PC-3 (cell line): ENCODE data around the gene GPS2. TPM values are rescaled to one million over a fixed set of nuclear protein-coding genes. Genes with fewer than 3 reads are reported as not detected.

ENCODE experiments used
- ATAC-seq: fragments of 200-7000 bp; cut with Tn5 transposase; 2 replicates; pipeline ENCODE4 v1.9.1; 2020; ENCODE audit warnings: mild to moderate bottlenecking, moderate library complexity
- BruUV-seq: library from RNA; stranded (reverse); fragments of 400-500 nt; replicated peaks from 2 replicates; lab custom pipeline; 2021; lab: Mats Ljungman, UMichigan
- CTCF ChIA-PET: fragments of 300-600 bp; sonication (Branson Sonifier 250); formaldehyde crosslinking; loops from one replicate; lab custom pipeline; 2022; ENCODE audit warnings: antibody characterized with exemption; lab: Charles Lee
- POLR2A ChIA-PET: fragments of 300-600 bp; sonication (Branson Sonifier 250); formaldehyde crosslinking; loops from one replicate; lab custom pipeline; 2022; ENCODE audit warnings: antibody characterized with exemption; ENCODE audit not compliant: unreplicated experiment; lab: Charles Lee
- DNase-seq: peaks from one replicate; pipeline ENCODE4 v3.0.0-alpha.2; 2015
- H2AFZ ChIP-seq: fragments of 300-600 bp; sonication (generic); 2 replicates; pipeline ENCODE4 v1.6.0; 2016; ENCODE audit warnings: antibody characterized with exemption, low read length
- H3F3A ChIP-seq: fragments of 300-600 bp; sonication (generic); one replicate; pipeline ENCODE4 v1.6.0; 2017; ENCODE audit warnings: antibody characterized with exemption, low read length, control low read depth, mild to moderate bottlenecking; ENCODE audit not compliant: unreplicated experiment
- H3K27ac ChIP-seq: fragments of 300-600 bp; sonication (generic); 2 replicates; pipeline ENCODE4 v1.5.1; 2016; ENCODE audit warnings: mild to moderate bottlenecking, low read length
- H3K27me3 ChIP-seq: fragments of 300-600 bp; sonication (generic); 2 replicates; pipeline ENCODE4 v1.6.1; 2016; ENCODE audit warnings: low read length, mixed read lengths
- H3K36me3 ChIP-seq: fragments of 300-600 bp; sonication (generic); 2 replicates; pipeline ENCODE4 v1.6.1; 2016; ENCODE audit warnings: low read depth, mixed run types, low read length, mixed read lengths
- H3K4me1 ChIP-seq: fragments of 300-600 bp; sonication (generic); 2 replicates; pipeline ENCODE4 v1.5.1; 2016; ENCODE audit warnings: low read length; ENCODE audit not compliant: insufficient read depth
- H3K4me2 ChIP-seq: fragments of 300-600 bp; sonication (generic); 2 replicates; pipeline ENCODE4 v1.6.0; 2016; ENCODE audit warnings: low read length
- H3K4me3 ChIP-seq: fragments of 300-600 bp; sonication (generic); 2 replicates; pipeline ENCODE4 v1.5.1; 2016; ENCODE audit warnings: mild to moderate bottlenecking, low read length, mixed read lengths
- H3K79me2 ChIP-seq: fragments of 300-600 bp; sonication (generic); 2 replicates; pipeline ENCODE4 v1.6.1; 2017; ENCODE audit warnings: low read length, mixed read lengths
- H3K9ac ChIP-seq: fragments of 300-600 bp; sonication (generic); 2 replicates; pipeline ENCODE4 v1.6.0; 2016; ENCODE audit warnings: mild to moderate bottlenecking, low read length
- H3K9me2 ChIP-seq: fragments of 300-600 bp; sonication (generic); replicated peaks from 2 replicates; pipeline ENCODE4 v1.6.1; 2016; ENCODE audit warnings: mixed run types, low read length, mixed read lengths
- H3K9me3 ChIP-seq: fragments of 300-600 bp; sonication (generic); 2 replicates; pipeline ENCODE4 v1.6.1; 2016; ENCODE audit warnings: low read length, mixed read lengths
- H4K20me1 ChIP-seq: fragments of 300-600 bp; sonication (generic); 2 replicates; pipeline ENCODE4 v1.6.1; 2016; ENCODE audit warnings: low read length, mixed read lengths
- EZH2 ChIP-seq: fragments of 300-600 bp; sonication (generic); IDR thresholded peaks from one replicate; pipeline ENCODE4 v1.6.1; 2017; ENCODE audit warnings: antibody characterized with exemption, mild to moderate bottlenecking, low read length; ENCODE audit not compliant: unreplicated experiment
- EZH2phosphoT487 ChIP-seq: fragments of 300-600 bp; sonication (generic); IDR thresholded peaks from 2 replicates; pipeline ENCODE4 v1.6.1; 2018; ENCODE audit warnings: mild to moderate bottlenecking, antibody characterized with exemption, low read length, borderline replicate concordance
- intact Hi-C: fragments of 100-400 bp; cut with micrococcal nuclease; formaldehyde crosslinking; loops from 2 replicates; pipeline ENCODE4 v1.9.0; 2023
- total RNA-seq: library from RNA; depleted of rRNA; stranded (reverse); fragments of >200 nt; gene quantifications from 2 replicates; pipeline ENCODE4 v1.2.3, GENCODE V29; 2014
- TF ChIP-seq, protein P1 (sequence below): fragments of 300-600 bp; sonication (generic); conservative IDR thresholded peaks from 2 replicates; pipeline ENCODE4 v1.5.1; 2017; ENCODE audit warnings: antibody characterized with exemption, low read depth, mild to moderate bottlenecking, low read length

Gene GPS2
- total RNA-seq, 1 experiment from 2014 or later = 30.8 TPM

DNA sequence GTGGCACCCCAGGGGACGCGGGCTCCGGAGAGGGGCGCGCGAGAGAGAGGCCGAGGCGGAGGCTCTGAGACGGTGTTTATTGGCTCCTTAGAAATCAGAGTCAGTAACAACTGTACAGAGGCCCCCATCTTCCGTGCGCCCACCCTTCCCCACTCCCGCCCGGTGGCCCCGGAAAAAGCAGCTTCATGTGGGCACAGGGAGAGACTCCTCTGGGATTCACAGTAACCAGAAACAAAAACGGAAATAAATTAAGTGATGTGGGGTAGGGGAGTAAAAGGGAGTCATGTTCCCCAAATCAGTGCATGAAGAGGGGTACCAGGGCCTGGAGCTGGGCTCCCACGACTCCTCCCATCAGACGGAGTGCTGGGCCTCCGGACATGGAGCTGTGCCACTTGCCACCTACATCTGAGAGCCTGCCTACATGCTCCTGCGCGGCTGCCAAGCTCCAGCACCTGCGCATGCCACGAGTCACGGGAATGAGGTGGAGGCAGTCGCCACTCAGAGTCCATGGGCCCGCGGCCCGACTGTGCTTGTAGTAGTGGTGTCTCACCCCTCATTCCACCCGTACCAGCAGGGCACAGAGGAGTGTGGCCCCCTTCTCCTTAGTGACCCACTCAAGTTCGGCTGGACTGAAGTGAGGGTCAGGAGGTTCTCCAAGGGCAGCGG lies 543 bp upstream of the GPS2 start:
- H3K9ac ChIP-seq = peak overlapping the region; percentile 84
- H3K79me2 ChIP-seq = peaks cover 18% of the 10 kb centered on the region
- intact Hi-C loops = no loop called here
- H3K4me1 ChIP-seq = peaks cover 9% of the 10 kb centered on the region; the same call in 1 of the 2 replicates
- TF ChIP-seq, protein P1, sequence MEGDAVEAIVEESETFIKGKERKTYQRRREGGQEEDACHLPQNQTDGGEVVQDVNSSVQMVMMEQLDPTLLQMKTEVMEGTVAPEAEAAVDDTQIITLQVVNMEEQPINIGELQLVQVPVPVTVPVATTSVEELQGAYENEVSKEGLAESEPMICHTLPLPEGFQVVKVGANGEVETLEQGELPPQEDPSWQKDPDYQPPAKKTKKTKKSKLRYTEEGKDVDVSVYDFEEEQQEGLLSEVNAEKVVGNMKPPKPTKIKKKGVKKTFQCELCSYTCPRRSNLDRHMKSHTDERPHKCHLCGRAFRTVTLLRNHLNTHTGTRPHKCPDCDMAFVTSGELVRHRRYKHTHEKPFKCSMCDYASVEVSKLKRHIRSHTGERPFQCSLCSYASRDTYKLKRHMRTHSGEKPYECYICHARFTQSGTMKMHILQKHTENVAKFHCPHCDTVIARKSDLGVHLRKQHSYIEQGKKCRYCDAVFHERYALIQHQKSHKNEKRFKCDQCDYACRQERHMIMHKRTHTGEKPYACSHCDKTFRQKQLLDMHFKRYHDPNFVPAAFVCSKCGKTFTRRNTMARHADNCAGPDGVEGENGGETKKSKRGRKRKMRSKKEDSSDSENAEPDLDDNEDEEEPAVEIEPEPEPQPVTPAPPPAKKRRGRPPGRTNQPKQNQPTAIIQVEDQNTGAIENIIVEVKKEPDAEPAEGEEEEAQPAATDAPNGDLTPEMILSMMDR = no peak
- TF ChIP-seq EZH2phosphoT487 (no peak), EZH2 (no peak)
- no peaks in the 10 kb centered on the region for H3K9me2 ChIP-seq
- peak; percentile 2 for DNase-seq
- H4K20me1 ChIP-seq = peaks cover 26% of the 10 kb centered on the region
- no peaks in the 10 kb centered on the region for H3K27me3 ChIP-seq
- BruUV-seq = no TSS peak
- no peak for ATAC-seq
- CTCF ChIA-PET = no interaction called here
- H3K4me3 ChIP-seq = peak overlapping the region; percentile 86
- peak overlapping the region; percentile 96 for H3K4me2 ChIP-seq
- POLR2A ChIA-PET = no interaction called here
- H3F3A ChIP-seq = peaks cover 12% of the 10 kb centered on the region
- H3K9me3 ChIP-seq = no peaks in the 10 kb centered on the region
- peak overlapping the region; percentile 72 for H2AFZ ChIP-seq
- H3K27ac ChIP-seq = peak overlapping the region; percentile 58
- H3K36me3 ChIP-seq = peaks cover 18% of the 10 kb centered on the region

DNA sequence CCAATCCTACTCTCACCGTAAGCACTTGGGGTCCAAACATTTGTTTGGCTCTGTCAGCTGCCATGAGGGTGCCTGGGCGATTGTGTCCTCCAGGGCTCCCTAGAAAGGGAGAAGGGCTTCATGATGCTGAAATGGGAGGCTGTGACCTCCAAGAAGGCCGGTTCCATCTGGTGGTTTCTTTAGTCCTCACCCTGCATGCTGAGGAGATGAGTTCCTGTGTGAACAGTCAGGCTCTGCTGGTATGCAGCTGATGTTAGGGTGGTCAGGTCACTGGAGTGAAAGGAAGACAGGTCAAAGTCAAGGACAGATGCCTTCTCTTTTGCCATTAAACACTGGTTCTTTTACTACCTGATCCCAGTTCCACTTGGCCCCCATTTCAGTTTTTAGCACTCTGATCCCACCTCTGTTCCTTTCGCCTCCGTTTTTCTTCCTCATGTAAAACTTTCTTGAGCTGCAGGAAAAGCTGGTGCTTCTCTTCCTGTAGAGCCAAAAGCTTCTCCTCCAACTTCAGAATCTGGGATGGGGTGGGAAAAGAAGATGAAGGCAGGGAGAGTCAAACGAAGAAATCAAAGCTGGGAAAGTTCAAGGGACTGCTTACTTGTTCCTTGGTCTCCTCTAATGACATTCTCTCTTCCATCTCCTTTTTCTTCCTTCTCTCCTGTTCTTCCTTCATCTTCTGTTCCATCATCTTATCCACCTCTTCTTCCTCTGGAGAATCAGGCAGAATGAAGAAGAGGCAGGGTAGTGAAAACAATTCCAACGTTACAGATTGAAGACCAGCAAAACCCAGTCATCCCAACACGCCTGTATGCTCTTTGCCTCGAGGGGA lies 1.1 kb downstream of the GPS2 start:
- no peaks in the 10 kb centered on the region for H3K27me3 ChIP-seq
- DNase-seq = peak; percentile 6
- peak overlapping the region; percentile 58 for H3K27ac ChIP-seq
- peak overlapping the region; percentile 84 for H3K9ac ChIP-seq
- H3K9me3 ChIP-seq = no peaks in the 10 kb centered on the region
- ChIA-PET CTCF (no interaction called here), POLR2A (interaction anchor here (0.5 kb wide), 1 partner anchor 47 kb away, joined by 16 read pairs; no protein-coding TSS in a partner anchor)
- H2AFZ ChIP-seq = no peak overlapping the region
- peaks cover 25% of the 10 kb centered on the region; the same call in 1 of the 2 replicates for H3K4me1 ChIP-seq
- H3K4me3 ChIP-seq = peak overlapping the region; percentile 86
- no peaks in the 10 kb centered on the region for H3K9me2 ChIP-seq
- H3K36me3 ChIP-seq = peaks cover 34% of the 10 kb centered on the region
- peak overlapping the region; percentile 96 for H3K4me2 ChIP-seq
- TF ChIP-seq EZH2phosphoT487 = no peak
- TF ChIP-seq EZH2 = no peak
- TF ChIP-seq, protein P1 = no peak
- H3F3A ChIP-seq = peaks cover 12% of the 10 kb centered on the region
- intact Hi-C loops = no loop called here
- ATAC-seq = no peak
- H4K20me1 ChIP-seq = peaks cover 42% of the 10 kb centered on the region
- peaks cover 34% of the 10 kb centered on the region for H3K79me2 ChIP-seq
- BruUV-seq = TSS peak; percentile 75
